Stimulated activated CD8-positive, alpha-beta memory T cell treated with anti-CD3 and anti-CD28 coated beads, Interleukin-2, amount 100 ng/mL, for 48 hours (primary cell): ENCODE results near the gene ATF3.

Experiments used
- DNase-seq, 2 donors: peaks; one replicate each; pipeline ENCODE4 v3.0.0-alpha.2; 2020; ENCODE audit warnings: low read depth in 2 of 2

The ATF3 gene

GRCh38 chr1:212608392-212608958 lies at the start of gene ATF3:
TSS of gene ATF3 (plus strand) at chr1:212608761. CDS start at chr1:212615022, 6,261 bp downstream.
- peak; percentile 91 to 92 for DNase-seq

- DNase-seq = no peak
Observed at GRCh38 chr1:212559929-212560328, 48.6 kb upstream of the ATF3 start.

- DNase-seq = no peak
Observed at GRCh38 chr1:212560933-212561460, 47.6 kb upstream of the ATF3 start.

- no peak for DNase-seq
Observed at GRCh38 chr1:212561501-212561931, 47.0 kb upstream of the ATF3 start.

- DNase-seq = no peak
Observed at GRCh38 chr1:212562771-212563170, 45.8 kb upstream of the ATF3 start.

GRCh38 chr1:212565079-212565478 lies 43.5 kb upstream of the ATF3 start:
- DNase-seq = no peak

- DNase-seq = no peak
Observed at GRCh38 chr1:212565571-212566305, 42.8 kb upstream of the ATF3 start.

GRCh38 chr1:212566522-212567479 lies 41.8 kb upstream of the ATF3 start:
- DNase-seq = peak; percentile 27 to 32

GRCh38 chr1:212567638-212568037 lies 40.9 kb upstream of the ATF3 start:
- no peak for DNase-seq

GRCh38 chr1:212568978-212569537 lies 39.5 kb upstream of the ATF3 start:
- no peak for DNase-seq

GRCh38 chr1:212574732-212575131 lies 33.8 kb upstream of the ATF3 start:
- DNase-seq = no peak

- no peak for DNase-seq
Observed at GRCh38 chr1:212575333-212575732, 33.2 kb upstream of the ATF3 start.

- DNase-seq = no peak
Observed at GRCh38 chr1:212578041-212578440, 30.5 kb upstream of the ATF3 start.

- DNase-seq = no peak
Observed at GRCh38 chr1:212581034-212581433, 27.5 kb upstream of the ATF3 start.

- DNase-seq = no peak
Observed at GRCh38 chr1:212582291-212582690, 26.3 kb upstream of the ATF3 start.

GRCh38 chr1:212582808-212583615 lies 25.5 kb upstream of the ATF3 start:
- no peak for DNase-seq

GRCh38 chr1:212583643-212584042 lies 24.9 kb upstream of the ATF3 start:
- no peak for DNase-seq

GRCh38 chr1:212584092-212584886 lies 24.3 kb upstream of the ATF3 start:
- DNase-seq = no peak

- DNase-seq = no peak
Observed at GRCh38 chr1:212585210-212585609, 23.4 kb upstream of the ATF3 start.
